Fibroblast of skin of right quadriceps (primary cell): ENCODE results near the gene DUSP10.

ENCODE experiments used
- DNase-seq: peaks from one replicate; pipeline ENCODE4 v3.0.0-alpha.2; 2013

Gene DUSP10

GRCh38 chr1:221762121-221762520, 20.2 kb upstream of the DUSP10 start:
- DNase-seq = no peak

GRCh38 chr1:221761354-221762002, 19.6 kb upstream of the DUSP10 start:
- no peak for DNase-seq

- no peak for DNase-seq
Observed at GRCh38 chr1:221760911-221761310, 19.0 kb upstream of the DUSP10 start.

GRCh38 chr1:221759436-221759835, 17.5 kb upstream of the DUSP10 start:
- peak; percentile 26 for DNase-seq

- DNase-seq = no peak
Observed at GRCh38 chr1:221758455-221758854, 16.6 kb upstream of the DUSP10 start.

GRCh38 chr1:221756830-221757551, 15.1 kb upstream of the DUSP10 start:
- DNase-seq = peak; percentile 22

GRCh38 chr1:221753828-221754188, 11.9 kb upstream of the DUSP10 start:
- no peak for DNase-seq

- no peak for DNase-seq
Observed at GRCh38 chr1:221751226-221751887, 9.5 kb upstream of the DUSP10 start.

- no peak for DNase-seq
Observed at GRCh38 chr1:221748981-221749380, 7.1 kb upstream of the DUSP10 start.

- DNase-seq = peak; percentile 30
Observed at GRCh38 chr1:221747839-221748238, 6.0 kb upstream of the DUSP10 start.

- no peak for DNase-seq
Observed at GRCh38 chr1:221743416-221744208, 1.7 kb upstream of the DUSP10 start.

GRCh38 chr1:221742555-221743415, 896 bp upstream of the DUSP10 start:
- peak; percentile 59 for DNase-seq

GRCh38 chr1:221740993-221741702, 741 bp downstream of the DUSP10 start:
- peak; percentile 61 for DNase-seq

GRCh38 chr1:221740369-221740992, 1.4 kb downstream of the DUSP10 start:
- peak; percentile 14 for DNase-seq

GRCh38 chr1:221739677-221740025, 2.2 kb downstream of the DUSP10 start:
- DNase-seq = no peak

GRCh38 chr1:221739018-221739676, 2.7 kb downstream of the DUSP10 start:
- no peak for DNase-seq

GRCh38 chr1:221736714-221737113, 5.2 kb downstream of the DUSP10 start:
- no peak for DNase-seq

- no peak for DNase-seq
Observed at GRCh38 chr1:221735999-221736398, 5.9 kb downstream of the DUSP10 start.

GRCh38 chr1:221734187-221734586, 7.7 kb downstream of the DUSP10 start:
- no peak for DNase-seq

GRCh38 chr1:221732052-221732451, 9.8 kb downstream of the DUSP10 start:
- DNase-seq = no peak
